ENCODE measurements around the gene CASP8AP2. TPM values are rescaled to one million over a fixed set of nuclear protein-coding genes. Genes with fewer than 3 reads are reported as not detected.

Gene CASP8AP2
- total and polyA plus RNA-seq, 2 of the 13 experiments (the other 11 are each of a cell fraction or from before 2014, with no cell fraction given): 5.7 to 13.5 TPM

DNA sequence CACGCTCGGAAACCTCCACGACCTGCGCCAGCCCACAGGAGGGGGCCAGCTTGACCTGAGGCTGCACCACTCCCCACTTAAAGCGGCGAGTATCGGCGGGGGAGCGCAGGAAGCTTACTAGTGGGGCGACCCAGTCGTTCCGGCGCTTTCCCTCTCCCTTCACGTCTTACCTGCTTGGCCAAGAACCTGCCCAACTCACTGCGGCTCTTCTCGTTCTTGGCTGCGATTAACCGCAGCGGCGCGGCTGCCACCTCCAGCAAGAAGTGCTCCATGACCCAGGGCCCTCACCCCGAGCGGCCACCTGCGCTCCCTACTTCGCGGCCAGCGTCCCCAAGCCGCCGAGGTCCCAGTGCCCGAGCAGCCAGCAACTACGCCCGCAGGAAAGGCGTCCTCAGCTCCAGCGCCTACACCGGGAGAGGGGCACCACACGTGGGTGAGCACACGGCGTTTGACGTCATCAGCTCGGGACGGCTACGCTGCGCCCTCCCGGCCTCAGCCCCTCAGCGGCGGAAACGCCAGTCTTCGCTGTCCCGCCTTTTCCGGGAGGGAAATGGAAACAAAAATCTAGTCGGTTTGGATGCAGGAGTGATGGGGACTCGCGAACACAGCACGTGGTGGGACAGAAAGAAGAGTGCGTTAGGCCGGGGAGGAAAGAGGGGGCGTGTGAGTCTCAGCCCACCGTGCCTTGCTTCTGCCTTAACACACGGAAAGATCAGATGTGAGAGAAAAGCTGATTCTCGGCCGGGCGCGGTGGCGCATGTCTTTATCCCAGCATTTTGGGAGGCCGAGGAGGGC lies 10.1 kb upstream of the CASP8AP2 start, which contains the start of gene MDN1 (continued):
- TF ChIP-seq, protein P1, sequence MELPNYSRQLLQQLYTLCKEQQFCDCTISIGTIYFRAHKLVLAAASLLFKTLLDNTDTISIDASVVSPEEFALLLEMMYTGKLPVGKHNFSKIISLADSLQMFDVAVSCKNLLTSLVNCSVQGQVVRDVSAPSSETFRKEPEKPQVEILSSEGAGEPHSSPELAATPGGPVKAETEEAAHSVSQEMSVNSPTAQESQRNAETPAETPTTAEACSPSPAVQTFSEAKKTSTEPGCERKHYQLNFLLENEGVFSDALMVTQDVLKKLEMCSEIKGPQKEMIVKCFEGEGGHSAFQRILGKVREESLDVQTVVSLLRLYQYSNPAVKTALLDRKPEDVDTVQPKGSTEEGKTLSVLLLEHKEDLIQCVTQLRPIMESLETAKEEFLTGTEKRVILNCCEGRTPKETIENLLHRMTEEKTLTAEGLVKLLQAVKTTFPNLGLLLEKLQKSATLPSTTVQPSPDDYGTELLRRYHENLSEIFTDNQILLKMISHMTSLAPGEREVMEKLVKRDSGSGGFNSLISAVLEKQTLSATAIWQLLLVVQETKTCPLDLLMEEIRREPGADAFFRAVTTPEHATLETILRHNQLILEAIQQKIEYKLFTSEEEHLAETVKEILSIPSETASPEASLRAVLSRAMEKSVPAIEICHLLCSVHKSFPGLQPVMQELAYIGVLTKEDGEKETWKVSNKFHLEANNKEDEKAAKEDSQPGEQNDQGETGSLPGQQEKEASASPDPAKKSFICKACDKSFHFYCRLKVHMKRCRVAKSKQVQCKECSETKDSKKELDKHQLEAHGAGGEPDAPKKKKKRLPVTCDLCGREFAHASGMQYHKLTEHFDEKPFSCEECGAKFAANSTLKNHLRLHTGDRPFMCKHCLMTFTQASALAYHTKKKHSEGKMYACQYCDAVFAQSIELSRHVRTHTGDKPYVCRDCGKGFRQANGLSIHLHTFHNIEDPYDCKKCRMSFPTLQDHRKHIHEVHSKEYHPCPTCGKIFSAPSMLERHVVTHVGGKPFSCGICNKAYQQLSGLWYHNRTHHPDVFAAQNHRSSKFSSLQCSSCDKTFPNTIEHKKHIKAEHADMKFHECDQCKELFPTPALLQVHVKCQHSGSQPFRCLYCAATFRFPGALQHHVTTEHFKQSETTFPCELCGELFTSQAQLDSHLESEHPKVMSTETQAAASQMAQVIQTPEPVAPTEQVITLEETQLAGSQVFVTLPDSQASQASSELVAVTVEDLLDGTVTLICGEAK (IDR thresholded peaks at IDR 0.05): no peak
- TF ChIP-seq, protein P1 (CRISPR knock-in tag; IDR thresholded peaks at IDR 0.05): no peak; the same call in 1 of the 2 replicates
- TF ChIP-seq NRL (CRISPR knock-in tag; IDR thresholded peaks at IDR 0.05; ENCODE audit: borderline replicate concordance) (peak; percentile 22; the same call in 1 of the 2 replicates), SETDB1 (CRISPR knock-in tag; IDR thresholded peaks at IDR 0.05; ENCODE audit: borderline replicate concordance) (0 out of 2 replicates have a peak, but pooled peaks have one; percentile 61), SRF (IDR thresholded peaks at IDR 0.05; ENCODE audit: low read depth, low read length) (0 out of 2 replicates have a peak, but pooled peaks have one; percentile 10), ATF7-NPFF (CRISPR knock-in tag; IDR thresholded peaks at IDR 0.05; ENCODE audit: low read depth) (peak; percentile 56; the same call in 1 of the 2 replicates), ZNF230 (CRISPR knock-in tag; IDR thresholded peaks at IDR 0.05) (peak; percentile 70), CBFB (CRISPR knock-in tag; IDR thresholded peaks at IDR 0.05) (0 out of 2 replicates have a peak, but pooled peaks have one; percentile 74)
- TF ChIP-seq, protein P2, sequence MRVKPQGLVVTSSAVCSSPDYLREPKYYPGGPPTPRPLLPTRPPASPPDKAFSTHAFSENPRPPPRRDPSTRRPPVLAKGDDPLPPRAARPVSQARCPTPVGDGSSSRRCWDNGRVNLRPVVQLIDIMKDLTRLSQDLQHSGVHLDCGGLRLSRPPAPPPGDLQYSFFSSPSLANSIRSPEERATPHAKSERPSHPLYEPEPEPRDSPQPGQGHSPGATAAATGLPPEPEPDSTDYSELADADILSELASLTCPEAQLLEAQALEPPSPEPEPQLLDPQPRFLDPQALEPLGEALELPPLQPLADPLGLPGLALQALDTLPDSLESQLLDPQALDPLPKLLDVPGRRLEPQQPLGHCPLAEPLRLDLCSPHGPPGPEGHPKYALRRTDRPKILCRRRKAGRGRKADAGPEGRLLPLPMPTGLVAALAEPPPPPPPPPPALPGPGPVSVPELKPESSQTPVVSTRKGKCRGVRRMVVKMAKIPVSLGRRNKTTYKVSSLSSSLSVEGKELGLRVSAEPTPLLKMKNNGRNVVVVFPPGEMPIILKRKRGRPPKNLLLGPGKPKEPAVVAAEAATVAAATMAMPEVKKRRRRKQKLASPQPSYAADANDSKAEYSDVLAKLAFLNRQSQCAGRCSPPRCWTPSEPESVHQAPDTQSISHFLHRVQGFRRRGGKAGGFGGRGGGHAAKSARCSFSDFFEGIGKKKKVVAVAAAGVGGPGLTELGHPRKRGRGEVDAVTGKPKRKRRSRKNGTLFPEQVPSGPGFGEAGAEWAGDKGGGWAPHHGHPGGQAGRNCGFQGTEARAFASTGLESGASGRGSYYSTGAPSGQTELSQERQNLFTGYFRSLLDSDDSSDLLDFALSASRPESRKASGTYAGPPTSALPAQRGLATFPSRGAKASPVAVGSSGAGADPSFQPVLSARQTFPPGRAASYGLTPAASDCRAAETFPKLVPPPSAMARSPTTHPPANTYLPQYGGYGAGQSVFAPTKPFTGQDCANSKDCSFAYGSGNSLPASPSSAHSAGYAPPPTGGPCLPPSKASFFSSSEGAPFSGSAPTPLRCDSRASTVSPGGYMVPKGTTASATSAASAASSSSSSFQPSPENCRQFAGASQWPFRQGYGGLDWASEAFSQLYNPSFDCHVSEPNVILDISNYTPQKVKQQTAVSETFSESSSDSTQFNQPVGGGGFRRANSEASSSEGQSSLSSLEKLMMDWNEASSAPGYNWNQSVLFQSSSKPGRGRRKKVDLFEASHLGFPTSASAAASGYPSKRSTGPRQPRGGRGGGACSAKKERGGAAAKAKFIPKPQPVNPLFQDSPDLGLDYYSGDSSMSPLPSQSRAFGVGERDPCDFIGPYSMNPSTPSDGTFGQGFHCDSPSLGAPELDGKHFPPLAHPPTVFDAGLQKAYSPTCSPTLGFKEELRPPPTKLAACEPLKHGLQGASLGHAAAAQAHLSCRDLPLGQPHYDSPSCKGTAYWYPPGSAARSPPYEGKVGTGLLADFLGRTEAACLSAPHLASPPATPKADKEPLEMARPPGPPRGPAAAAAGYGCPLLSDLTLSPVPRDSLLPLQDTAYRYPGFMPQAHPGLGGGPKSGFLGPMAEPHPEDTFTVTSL (CRISPR knock-in tag; IDR thresholded peaks at IDR 0.05; ENCODE audit: borderline replicate concordance): 0 out of 2 replicates have a peak, but pooled peaks have one; percentile 50
- TF ChIP-seq, protein P3, sequence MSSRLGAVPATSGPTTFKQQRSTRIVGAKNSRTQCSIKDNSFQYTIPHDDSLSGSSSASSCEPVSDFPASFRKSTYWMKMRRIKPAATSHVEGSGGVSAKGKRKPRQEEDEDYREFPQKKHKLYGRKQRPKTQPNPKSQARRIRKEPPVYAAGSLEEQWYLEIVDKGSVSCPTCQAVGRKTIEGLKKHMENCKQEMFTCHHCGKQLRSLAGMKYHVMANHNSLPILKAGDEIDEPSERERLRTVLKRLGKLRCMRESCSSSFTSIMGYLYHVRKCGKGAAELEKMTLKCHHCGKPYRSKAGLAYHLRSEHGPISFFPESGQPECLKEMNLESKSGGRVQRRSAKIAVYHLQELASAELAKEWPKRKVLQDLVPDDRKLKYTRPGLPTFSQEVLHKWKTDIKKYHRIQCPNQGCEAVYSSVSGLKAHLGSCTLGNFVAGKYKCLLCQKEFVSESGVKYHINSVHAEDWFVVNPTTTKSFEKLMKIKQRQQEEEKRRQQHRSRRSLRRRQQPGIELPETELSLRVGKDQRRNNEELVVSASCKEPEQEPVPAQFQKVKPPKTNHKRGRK (CRISPR knock-in tag; IDR thresholded peaks at IDR 0.05): no peak

All from HepG2 (cell line).